ELR (cell line): ENCODE data around the gene GPR65.
"Not testable (repeated sequence)": the region's sequence is repeated elsewhere in the genome, so short reads cannot be mapped to it uniquely, and the experiment has no call there.

Experiments used
- DNase-seq: peaks from one replicate; pipeline ENCODE4 v3.0.0-alpha.2; 2015; ENCODE audit warnings: low read depth

Gene GPR65

DNA sequence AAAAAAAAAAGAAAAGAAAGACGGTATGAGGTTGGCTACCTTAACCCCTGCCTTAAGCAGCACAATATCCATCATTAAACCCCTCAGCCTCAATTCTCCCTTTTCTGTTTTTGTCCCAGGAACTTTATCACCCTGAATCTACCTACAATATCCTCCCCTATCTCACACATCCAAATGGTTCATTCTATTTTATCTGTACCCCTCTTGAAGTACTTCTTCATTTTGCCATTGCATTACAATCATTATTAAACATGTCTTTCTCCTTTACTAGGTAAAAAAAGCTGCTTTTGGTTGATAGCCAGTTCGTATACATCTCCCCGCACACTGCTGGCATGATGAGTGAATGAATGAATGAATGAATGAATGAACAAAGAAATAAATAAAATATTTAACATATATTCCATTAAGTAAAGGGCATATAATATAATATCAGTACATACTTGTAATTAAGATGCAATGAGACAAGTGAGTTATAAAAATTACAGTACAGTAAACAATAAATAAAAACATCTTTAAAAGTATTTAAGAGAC lies 364 bp upstream of the GPR65 start:
- DNase-seq = no peak

DNA sequence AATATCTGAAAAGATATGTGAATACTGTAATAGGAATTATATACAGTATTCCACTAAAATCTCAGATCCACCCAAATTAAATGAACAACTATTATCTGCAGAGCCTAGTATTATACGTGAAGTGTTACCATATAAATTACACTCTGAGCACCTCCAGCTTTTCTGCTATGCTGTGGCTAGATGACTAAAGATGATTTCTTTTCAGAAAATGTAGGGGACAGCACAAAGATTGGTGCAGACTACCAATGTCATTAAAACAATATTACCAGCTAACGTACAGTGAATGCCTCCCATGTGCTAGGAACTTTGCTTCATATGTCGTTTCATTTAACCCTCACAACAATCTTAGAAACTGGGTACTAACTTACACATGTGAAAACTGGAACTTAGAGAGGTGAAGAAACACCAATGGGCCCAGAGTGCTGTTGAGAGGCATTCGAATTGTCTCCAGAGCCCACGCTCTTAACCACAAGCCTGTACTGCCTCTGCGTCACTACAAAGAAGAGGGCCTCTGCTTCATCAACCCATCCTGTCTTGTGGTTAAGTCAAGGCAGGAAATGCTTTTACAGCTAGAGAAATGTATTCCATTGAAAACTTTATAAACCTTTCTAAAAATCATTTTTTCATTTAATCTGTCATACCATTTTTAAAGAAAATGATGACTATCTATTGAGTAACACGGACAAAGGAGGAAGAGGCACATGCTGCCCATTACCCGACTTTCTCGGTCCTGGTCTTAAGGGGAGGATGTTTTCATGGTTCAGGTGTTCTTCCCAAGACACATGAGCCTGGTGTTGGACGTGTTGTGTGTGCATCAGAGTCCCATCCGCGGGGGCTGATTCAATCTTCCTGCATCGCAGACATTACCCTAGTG lies 1.3 kb downstream of the GPR65 start:
- DNase-seq = no peak

DNA sequence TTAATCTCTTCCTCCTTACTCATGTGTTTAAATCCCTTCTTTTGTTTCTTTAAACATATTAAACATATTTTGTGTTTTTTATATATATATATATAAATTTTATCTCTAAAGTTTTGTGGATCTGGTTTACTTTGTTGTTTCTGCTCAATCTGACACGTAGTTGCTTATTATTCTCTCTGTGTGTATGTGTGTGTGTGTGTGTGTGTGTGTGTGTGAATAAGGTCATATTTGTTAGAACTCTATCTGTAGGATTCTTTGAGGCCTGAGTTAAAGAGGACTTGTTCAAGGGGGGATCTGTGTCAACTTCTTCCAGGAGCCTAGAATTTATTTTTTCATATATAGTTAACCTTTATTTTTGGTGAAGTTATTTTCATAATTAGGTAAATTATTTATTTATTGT lies 2.7 kb downstream of the GPR65 start:
- DNase-seq = no peak

DNA sequence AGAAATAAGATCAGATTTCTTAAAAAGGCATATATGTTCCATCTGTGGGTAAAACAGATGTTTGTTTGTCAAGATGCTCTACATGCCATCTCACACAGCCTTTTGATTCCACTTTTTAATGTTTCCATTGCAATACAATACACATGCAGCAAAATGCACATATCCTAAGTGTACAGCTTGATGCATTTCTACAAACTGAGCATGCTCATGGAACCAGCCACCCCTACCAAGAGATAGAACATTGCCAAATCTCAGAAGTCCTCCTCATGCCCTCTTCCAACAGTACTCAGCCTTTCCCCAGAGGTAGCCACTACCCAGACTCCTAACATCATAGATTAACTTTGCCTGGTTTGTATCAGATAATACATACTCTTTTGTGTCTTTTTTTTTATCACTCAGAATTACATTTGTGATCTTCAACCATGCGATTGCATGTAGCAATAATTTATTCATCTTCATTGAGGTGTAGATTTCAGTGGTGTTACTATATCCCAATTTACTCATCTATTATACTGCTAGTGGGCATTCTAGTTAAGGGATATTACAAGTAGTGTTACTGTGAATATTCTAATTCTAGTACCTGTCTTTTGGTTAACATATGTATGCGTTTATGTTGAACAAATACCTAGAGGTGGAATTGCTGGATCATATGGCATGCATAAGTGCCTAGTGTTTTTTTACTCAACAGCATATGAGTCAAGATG lies 3.3 kb downstream of the GPR65 start:
- no peak for DNase-seq

DNA sequence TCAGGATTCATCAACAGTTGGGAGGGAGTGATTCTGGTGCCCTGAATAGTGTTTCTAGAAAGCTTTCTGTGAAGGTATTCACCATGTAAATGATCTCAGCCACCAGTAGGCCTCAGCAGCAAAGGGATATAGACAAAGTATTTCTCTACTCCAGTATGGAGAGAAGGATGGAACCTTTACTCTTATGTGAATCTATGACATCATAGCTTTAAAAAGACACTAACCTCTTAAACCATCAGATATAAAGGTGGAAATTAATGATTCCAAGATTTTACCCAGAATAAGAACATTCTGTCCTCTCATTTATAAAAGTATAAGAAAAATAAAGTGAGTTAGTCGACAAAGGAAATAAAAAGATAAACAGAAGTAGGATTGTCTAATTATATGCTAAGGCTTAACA lies 4.6 kb downstream of the GPR65 start:
- no peak for DNase-seq

DNA sequence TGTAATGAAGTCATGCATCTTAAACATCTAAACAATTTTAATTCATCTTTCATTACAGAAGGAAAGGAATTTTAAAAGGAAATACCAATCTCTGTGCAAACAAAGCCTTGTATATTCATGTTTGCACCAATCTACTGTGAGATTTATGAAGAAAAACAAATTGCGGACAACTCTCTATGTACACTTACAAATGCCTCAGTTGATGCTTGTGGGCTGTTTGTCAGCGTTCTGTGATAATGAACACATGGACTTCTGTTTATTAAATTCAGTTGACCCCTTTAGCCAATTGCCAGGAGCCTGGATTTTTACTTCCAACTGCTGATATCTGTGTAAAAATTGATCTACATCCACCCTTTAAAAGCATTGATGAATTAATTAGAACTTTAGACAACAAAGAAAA lies 5.4 kb downstream of the GPR65 start:
- DNase-seq = no peak

DNA sequence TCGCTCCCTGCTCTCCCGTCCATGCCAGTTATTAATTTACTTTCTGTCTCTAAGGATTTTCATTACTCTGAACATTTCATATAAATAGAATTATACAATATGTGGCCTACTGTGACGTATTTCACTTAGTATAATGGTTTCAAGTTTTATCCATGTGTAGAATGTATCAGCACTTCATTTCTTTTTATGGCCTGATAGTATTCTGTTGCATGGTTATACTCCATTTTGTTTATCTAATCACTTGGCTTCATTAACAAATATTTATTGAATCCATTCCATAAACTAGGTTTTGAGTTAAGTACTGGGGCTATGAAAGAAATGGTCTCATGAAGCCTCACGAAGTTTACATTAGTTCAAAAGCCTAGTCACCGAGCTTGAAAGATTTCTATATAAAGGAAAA lies 7.6 kb downstream of the GPR65 start:
- DNase-seq = no peak

DNA sequence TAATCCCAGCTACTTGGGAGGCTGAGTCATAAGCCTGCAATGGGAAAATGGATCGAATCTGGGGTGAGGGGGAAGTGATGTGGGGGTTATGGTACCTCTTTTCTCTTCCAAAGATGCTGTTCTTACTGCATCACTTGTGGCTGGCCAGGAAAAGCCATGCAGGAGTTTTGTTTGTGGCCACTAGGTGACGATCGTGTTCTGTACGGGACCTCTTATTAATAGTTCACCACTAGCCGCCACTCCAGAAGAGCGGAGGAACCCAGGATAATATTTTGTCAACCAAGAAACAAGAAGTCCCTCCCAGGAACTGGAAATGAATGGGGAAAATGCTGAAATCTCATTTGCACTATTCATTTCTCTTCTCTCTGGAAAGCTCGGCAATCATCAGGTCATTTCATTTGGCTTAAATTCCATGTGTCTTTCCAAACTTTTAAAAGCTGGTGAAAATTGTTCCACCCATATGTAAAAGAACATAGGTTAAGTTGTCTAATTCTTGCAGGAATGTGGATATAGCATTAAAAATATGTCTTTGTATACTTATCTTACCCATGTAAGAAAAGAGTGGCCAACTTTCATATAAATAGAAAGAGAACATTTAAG lies 8.9 kb downstream of the GPR65 start:
- DNase-seq = peak; percentile 64

DNA sequence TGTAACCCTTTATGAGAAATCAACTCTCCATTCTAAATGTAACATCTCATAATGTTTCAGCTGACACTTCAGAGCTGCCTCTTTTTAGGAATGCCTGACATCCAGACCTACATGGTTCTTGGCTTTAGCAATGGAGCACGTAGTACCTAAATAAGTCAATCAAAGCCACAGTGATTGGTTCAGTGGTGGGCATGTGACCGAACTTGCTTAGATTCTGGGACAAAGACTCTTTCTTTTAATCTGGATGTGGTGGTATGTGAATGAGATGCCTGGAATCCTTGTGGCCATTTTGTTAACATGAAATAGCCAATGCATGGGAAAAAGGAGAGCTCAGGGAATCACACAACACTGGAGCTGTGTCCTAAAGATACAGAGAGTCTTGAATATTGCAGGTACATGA lies 11.8 kb downstream of the GPR65 start:
- DNase-seq = no peak

DNA sequence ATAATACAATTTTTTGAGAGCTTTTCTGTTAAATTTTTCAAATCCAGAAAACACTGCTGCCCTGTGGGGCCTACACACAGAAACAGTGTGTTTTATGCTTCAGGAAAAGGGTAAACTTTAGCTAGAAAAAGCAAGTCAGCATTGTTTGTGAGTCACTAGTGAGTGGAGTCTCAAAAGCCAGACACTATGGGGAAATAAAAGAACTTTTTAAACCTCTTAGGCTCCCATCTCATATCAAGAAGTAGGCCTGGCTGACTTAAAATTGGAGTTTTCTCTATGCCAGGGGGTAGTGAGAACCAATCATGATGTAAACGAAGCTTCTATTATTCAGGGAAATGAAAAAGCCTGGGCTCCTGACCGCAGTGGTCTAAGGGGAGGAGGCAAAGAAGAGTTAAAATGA lies 12.6 kb downstream of the GPR65 start:
- DNase-seq = no peak

DNA sequence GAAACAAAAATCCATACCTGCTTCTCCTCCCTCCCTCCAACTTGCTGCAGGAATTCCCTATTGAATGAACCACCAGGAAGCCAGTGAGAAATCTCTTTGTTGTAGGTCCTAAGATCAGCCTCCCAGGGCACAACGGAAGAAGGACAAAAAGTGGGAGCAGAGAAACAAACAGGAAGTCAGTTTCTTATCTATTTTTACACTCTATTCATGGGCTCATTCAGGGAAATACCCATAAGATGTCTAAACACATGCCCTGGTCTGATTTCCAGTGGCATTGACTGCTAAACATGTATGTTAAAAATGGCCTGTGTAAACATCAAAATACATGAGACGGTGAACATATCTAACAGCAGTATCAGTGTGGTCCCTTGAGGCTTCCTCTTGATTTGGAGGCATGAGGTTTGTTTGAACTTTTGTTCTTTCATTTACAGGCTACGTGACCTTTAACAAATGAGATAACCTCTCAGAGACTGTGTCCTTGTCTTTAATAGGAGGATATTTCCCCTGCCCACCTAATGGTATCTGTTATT lies 18.8 kb downstream of the GPR65 start:
- DNase-seq = no peak

DNA sequence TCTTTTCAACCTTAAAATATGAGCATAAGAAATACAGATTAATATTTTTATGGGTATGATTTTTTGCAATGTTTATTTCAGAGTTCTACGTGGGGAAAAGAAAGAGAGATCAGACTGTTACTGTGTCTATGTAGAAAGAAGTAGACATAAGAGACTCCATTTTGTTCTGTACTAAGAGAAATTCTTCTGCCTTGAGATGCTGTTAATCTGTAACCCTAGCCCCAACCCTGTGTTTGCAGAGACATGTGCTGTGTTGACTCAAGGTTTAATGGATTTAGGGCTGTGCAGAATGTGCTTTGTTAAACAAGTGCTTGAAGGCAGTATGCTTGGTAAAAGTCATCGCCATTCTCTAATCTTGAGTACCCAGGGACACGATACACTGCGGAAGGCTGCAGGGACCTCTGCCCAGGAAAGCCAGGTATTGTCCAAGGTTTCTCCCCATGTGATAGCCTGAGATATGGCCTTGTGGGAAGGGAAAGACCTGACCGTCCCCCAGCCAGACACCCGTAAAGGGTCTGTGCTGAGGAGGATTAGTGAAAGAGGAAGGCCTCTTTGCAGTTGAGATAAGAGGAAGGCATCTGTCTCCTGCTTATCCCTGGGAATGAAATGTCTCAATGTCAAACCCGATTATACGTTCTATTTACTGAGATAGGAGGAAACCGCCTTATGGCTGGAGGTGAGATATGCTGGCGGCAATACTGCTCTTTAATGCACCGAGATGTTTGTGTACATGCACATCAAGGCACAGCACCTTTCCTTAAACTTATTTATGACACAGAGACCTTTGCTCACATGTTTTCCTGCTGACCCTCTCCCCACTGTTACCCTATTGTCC lies 19.5 kb downstream of the GPR65 start:
- not testable (repeated sequence) for DNase-seq

DNA sequence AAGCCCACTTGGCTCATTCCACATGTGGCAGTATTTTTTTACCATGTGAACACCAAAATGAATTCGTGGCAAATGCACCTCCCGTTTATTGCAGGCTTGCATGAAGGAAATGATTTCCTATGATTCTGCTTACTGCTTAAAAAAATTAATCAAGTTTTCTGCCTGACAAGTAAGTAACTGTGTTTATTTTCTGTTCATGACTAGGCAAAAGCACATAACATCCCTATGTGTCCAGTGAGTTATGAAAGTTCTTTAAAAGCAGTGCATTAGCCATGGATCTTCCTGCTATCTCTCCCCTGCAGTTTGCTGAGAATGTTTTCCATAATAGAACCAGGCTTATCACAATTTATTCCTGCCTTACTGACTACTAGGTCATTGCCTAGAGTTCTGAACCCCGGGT lies 20.4 kb downstream of the GPR65 start:
- DNase-seq = no peak

DNA sequence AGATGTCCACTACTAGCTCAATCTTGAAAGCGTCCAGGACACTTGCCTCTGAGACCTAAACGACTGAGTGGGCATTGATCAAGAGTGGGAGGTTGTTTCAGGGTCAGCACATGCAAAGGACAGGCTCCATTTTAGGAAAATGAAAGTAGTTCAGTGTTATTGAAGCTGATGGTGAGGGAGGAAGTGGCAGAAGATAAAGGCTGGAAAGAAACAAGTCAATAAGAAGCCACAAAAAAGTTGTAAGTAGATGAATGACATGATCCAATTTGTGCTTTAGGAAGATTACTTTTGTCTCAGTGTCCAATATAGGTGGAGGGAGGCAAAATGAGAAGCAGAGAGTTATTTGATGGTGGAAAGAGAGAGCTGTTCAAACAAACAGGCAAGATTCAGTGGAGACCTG lies 22.0 kb downstream of the GPR65 start:
- no peak for DNase-seq

DNA sequence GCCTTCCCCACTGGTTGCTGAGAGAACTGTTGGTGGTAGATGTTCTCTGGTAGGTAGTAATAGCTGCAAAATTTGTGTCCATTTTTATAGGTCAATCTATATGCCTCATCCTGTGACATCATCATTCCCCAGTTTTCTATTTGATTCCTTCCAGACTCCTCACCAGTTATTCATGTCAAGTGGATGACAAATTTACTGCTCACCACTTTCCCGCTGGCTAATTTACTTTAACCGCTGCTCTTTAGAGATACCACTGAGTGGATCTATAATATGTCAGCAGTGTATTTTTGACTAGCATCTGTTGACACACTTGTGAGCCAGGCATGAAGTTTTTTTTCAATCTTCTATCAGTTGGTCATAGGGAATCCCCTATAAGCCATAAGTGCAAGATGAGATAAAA lies 24.6 kb downstream of the GPR65 start:
- no peak for DNase-seq

DNA sequence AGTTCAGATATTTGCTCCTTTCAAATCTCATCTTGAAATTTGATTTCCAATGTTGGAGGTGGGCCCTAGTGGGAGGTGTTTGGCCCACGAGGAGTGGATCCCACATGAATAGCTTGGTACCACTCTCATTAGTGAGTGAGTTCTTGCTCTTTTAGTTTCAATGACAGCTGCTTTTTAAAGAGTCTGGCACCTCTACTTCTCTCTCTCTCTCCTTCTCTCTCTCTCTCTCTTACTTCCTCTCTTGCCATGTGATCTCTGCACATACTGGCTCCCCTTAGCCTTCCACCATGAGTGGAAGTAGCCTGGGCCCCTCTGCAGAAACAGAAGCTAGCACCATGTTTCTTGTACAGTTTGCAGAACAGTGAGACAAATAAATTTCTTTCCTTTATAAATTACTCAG lies 25.1 kb downstream of the GPR65 start:
- no peak for DNase-seq

DNA sequence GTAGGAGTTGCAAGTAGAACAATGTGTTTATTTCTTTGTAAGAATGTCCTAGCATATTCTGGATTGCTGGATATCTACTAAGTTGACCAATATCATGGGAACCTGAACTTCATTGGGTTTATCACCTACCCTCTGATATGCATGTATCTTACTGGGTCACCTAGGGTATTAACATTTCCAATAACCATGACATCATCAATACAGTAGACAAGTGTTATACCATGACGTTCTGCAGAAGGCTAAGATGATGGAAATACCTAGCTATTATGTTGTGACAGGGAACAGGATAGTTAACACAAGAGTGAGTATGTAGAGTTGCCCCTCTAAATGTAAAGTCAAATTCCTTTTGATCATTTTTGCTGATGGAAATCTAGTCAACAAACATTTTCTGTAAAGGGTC lies 26.0 kb downstream of the GPR65 start:
- no peak for DNase-seq

DNA sequence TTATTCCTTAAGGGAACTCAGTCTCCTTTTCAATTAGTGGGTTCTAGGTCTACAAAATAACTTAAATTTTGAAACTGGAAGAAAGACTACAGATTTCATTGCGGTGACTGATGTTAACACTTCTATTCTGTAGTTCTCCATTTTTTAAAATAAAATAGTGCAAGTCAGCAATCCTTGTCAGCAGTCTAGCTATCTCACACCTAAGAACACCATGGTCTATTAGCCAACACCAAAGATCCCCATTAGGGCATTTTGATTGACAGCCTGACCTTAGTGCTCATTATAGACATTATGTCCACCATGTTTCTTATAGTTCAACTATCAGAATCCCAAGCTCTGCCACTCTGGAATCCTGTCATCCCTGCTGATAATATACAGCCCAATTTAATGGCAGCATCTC lies 27.4 kb downstream of the GPR65 start:
- no peak for DNase-seq

DNA sequence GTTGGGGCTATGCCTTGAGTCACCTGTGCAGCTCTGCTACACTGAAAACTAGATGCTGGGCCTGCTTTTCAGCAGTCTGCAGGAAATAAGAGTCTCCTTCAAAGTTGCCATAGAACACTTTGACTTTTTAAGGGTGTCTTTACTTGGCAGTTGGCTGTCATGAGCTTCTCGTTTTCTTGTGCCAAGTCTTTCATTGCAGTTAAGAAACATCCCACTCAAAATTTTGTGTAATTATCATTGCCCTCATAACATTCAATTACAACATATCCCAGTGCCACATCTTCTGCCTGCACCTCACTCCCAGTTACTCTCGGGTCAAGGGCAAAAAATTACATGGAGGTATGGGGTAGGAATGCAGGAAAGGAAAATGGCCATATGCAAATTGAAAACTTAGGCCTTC lies 29.1 kb downstream of the GPR65 start:
- DNase-seq = no peak

DNA sequence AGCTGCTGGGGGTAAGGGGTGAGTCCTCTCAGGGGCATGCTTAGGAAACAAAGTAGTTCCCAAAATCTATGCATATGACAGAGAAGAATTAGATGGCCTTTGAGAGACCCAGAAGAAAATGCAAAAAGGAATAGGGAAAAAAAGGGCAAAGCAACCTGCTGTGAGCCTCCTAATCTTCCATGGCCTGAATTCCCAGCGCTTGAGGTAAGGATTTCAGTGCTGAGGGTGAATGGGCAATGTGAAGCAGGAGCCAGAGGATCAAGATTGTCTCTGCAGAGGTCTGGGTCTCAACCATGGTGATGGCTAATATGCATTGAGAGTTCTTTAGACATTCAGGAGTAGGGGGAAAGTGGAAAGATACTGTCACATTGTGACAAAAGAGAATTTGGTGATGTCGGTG lies 31.5 kb downstream of the GPR65 start:
- no peak for DNase-seq

DNA sequence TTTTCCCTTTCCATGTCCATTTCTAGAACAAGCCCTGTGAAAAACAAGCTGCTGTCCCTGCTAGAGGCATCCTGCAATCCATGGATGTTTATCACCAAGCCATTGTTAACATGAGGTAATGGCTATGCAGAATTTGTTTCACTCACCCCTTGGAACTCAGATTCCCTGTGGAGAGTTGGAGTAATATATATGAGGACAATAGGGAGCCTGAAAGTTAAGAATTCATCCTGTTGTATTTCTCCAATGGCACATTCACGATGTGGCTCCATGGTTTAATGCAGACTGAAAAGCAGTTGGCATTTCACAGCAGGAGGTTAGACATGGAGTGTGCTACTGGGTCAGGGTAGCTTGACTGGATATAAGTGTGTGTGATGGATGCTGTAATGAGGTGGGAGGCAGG lies 32.4 kb downstream of the GPR65 start:
- DNase-seq = no peak

DNA sequence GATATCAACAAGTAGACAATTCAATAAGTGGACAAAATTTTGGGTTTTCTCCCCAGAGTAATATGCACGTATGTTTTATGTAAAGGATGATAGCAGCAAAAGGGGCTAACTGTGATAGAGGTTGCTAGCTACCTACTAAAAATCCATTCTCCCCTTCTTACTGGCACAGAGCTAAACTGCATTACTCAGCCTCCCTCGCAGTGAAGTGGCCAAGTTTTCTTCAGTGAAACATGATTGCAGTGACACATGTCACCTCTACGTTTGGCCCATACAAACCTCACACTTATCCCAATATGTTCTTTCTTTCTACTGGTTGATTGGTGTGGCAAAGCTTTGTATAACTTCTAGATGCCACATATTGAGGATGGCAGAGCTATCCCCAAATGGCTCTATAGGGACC lies 34.3 kb downstream of the GPR65 start:
- DNase-seq = no peak
